Measurements from ENCODE around the gene PCDHAC2.

DNA sequence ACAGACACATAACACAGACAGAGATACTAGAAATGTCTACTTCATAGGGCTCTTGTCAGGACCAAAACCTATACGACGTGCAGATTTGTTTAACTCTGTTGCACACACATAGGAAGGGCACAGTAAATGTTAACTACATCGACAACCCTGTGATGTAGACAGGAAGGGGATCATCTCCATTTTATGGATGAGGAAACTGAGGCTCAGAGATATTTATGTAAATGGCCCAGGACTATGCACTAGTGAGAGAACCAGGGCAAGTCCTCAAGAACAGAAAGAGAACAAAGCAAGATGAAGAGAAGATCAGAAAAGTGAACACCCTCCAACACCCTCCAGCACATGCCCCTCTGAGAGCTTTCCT is 36.3 kb downstream of the PCDHAC2 start:
- TF ChIP-seq GATA2 (IDR thresholded peaks at IDR 0.05; ENCODE audit: low read depth, low read length) (no peak), GATA3 (IDR thresholded peaks at IDR 0.05; ENCODE audit: low read depth, low read length) (no peak)
